Activated gamma-delta T cell (primary cell): ENCODE data around the gene IRF7.
"Not testable (repeated sequence)": the region's sequence is repeated elsewhere in the genome, so short reads cannot be mapped to it uniquely, and the experiment has no call there.

Source experiments
- DNase-seq: peaks from one replicate; lab custom pipeline; 2025; lab: John Stamatoyannopoulos, UW
- total RNA-seq, 2 donors: gene quantifications; one replicate each; lab custom pipeline; 2026; lab: John Stamatoyannopoulos, UW

The IRF7 gene
- 45.8 to 60.2 reads per million in 2 donors for total RNA-seq

GRCh38 chr11:615504-616319, at the start of gene IRF7:
Gene IRF7 (minus strand): TSS chr11:615950. CDS start chr11:615364, 586 bp downstream.
- DNase-seq = peak; percentile 83

DNA sequence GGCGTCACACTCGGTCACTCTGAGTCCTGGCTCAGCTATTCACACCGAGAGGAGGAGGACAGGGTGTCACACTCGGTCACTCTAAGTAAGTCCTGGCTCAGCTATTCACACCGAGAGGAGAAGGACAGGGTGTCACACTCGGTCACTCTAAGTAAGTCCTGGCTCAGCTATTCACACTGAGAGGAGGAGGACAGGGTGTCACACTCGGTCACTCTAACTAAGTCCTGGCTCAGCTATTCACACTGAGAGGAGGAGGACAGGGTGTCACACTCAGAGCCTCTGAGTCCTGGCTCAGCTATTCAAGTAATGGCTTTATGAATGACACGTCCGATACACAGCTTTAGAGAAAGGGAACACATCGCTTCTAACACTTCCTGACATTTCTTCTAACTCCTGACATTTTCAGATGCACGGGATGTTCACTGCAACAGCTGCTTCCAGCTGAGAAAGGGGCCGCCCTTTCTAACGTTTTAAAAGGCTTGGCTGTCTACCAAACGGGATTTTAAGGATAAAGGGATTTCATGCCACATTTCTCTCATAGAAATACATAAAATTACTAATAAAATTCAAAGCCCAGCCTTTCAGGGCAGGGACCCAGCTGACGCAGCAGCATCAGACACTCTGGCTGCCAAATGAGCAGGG, 49.4 kb upstream of the IRF7 start:
- no peak for DNase-seq

DNA sequence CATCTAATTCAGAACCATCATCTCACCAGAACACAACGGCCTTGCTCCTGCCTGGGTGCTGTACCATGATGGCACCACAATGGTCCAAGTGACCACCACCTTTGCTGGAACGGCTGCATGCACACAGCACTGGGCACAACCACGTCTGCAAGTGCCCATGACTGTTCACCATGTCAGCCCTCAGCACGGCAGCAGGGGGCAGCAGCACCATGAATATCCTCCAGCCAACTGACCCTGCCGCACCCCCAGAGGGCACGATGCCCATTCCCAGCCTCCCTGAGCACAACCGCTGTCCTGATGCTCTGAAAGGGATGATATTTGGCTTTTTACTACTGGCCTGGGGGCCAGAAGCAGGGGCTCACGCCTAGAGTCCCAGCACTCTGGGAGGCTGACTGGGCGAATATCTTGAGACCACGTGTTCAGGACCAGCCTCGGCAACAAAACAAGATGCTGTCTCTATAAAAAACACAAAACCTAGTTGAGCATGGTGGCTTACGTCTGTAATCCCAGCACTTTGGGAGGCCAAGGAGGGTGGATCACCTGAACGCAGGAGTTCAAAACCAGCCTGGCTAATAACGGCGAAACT, 47.0 kb upstream of the IRF7 start:
- no peak for DNase-seq

DNA sequence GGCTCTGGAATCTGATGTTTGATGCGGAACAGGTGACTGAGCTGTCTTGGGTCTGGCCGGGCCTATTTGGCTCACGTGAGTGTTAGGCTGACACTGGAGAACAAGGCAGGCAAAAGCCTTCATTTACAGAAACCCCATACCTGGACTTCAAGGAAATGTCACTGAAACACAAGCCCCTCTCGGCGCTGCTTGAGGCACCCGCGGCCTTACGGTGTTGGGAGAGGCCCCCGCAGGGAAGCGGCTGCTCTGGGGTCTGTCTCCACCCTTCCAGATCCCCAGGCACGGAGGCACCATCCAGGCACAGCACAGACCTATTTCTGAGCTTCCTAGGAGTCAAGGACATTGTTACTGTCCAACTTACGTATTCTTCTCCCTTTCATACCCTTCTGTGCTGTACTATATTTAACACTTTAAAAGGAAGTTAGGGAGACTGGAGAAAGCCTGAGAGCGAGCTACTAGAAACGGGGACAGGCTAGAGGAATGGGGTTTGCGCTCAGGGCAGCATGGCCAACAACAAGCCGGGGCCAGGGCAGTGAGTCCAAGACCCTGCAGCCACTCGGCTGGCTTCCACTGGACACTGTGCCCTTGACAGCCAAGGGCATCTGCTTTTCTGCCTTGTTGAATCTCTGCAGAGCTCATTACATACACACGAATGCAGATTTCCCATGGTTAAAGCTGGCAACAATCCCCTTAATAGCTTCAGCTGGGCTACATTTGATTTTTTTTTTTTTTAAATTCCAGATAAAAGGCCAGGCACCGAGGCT, 45.1 kb upstream of the IRF7 start:
- DNase-seq = no peak

- DNase-seq = no peak
Measured at GRCh38 chr11:660281-660680, 44.5 kb upstream of the IRF7 start.

GRCh38 chr11:659532-660085, 43.9 kb upstream of the IRF7 start:
- no peak for DNase-seq

DNA sequence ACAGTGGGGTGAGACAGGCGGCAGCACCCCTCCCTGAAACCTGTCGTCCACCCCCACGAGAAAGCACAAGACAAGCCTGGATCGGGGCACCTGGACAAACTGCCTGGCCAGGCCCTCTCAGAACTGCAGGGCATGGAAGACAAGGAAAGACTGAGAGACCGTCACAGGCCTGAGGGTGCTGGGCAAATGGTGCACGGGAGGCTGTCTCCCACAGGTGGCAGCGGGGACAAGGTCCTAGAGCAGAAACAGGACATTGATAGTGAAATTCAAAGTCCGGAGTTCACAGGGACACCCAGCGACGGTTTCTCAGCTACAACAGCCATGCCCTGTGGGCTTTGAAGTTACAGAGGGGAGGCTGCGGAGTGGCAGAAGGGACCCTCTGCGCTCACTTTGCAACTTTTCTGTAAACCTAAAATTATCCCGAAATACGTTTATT, 42.0 kb upstream of the IRF7 start:
- no peak for DNase-seq

DNA sequence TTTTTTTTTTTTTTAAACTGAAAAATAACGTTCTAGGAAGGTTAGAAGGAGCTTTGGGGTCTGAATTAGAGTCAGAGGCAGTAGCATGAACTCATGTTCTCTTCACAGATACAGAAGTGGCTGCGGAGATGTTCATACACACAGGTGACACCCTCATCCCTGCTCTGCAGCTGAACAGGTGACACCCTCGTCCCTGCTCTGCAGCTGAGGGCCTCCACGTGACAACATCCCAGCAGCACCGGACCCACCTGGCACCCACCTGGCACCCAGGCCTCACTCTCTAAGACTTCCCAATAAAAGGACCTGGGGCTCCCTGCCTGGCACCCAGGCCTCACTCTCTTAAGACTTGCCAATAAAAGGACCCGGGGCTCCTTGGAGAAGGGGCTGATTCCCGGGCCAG, 41.1 kb upstream of the IRF7 start:
- DNase-seq = no peak

DNA sequence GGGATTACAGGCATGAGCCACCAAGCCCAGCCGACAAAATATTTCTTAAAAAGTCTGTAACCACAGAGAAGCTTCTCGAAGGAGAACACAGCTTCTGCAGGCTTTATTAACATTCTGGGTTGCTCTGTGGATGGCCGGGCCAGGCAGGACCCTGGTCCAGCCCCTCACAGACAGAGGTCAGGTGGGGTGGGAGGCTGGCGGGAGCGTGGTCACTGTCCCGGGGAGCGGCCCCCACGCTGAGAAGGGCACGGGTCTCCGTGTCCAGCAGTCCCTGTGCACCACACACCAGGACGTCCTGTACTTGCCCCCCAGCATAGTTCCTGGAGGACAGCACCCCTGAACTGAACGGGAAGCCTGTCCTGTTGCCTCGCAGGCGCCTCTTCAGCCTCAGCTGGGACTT, 40.7 kb upstream of the IRF7 start:
- no peak for DNase-seq

DNA sequence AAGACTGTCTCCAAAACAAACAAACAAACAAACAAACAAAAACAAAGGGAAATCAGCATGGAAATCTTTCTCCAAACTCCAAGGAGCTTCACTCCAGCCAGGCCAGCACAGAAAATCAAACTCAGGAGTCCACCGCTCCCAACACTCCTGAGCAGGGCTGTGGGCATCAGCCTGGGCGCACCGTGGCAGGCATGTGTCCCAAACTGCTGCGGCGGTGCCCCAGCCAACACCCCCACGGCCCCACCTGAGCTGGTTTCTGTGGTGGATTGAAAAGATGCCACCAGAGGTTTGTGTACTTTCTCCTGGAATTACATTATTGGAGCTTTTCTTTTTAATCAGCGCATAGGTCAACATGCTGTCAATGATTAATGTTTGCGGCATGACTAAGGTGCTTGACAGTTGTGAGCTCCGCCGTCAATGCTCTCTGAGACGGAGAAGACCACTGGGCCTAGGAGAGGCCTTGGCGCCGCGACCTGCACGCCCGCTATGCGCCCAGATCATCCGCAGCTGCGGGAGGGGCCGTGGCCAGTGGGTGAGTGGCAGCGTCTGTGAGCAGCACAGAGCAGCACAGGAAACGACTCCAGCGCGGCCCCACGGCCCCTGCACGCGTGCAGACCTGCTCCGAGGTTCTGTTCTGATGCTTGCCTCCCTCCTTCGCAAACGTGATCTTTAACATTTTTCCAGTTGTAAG, 39.4 kb upstream of the IRF7 start:
- no peak for DNase-seq

- DNase-seq = not testable (repeated sequence)
Measured at GRCh38 chr11:654444-654843, 38.7 kb upstream of the IRF7 start.

GRCh38 chr11:653837-654236, 38.1 kb upstream of the IRF7 start:
- no peak for DNase-seq

- DNase-seq = not testable (repeated sequence)
Measured at GRCh38 chr11:653136-653535, 37.4 kb upstream of the IRF7 start.

DNA sequence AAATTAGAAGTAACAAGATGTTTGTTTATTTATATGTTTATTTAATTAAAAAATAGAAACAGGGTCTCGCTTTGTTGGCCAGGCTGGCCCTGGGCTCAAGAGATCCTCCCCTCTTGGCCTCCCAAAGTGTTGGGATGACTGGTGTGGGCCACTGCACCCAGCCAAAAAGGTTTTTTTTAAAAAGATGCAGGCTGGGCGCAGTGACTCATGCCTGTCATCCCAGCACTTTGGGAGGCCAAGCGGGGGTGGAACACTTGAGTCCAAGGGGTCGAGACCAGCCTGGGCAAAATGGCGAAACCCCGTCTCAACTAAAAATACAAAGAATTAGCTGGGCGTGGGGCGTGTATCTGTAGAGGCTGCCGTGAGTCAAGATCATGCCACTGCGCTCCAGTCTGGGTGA, 34.7 kb upstream of the IRF7 start:
- no peak for DNase-seq

- DNase-seq = not testable (repeated sequence)
Measured at GRCh38 chr11:647672-648158, 32.0 kb upstream of the IRF7 start.

- DNase-seq = no peak
Measured at GRCh38 chr11:646214-646613, 30.5 kb upstream of the IRF7 start.

DNA sequence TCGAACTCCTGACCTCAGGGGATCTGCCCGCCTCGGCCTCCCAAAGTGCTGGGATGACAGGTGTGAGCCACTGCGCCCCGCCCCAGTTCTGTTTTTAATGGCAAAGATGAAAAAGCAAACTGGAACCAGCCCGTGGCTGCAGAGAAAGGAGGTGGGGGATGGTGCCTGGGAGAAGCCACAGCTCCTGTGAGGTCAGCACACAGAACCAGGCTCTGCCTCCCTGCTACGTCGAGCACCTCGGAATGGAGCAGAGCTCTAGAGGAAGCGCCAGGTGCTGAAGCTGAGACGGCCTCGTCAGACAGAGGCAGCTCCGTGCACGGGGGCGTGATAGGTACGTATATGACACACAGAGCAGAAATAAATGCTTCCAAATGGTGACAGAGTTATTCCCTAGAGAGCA, 29.8 kb upstream of the IRF7 start:
- DNase-seq = no peak

- DNase-seq = no peak
Measured at GRCh38 chr11:643849-644738, 28.3 kb upstream of the IRF7 start.

GRCh38 chr11:643366-643765, 27.6 kb upstream of the IRF7 start:
- DNase-seq = no peak

GRCh38 chr11:641806-642370, 26.1 kb upstream of the IRF7 start:
- no peak for DNase-seq
